ENCODE measurements around the gene DPF3. TPM values are rescaled to one million over a fixed set of nuclear protein-coding genes. Genes with fewer than 3 reads are reported as not detected.

Gene DPF3
- total RNA-seq, 1 experiment from 2014 or later: not detected

DNA sequence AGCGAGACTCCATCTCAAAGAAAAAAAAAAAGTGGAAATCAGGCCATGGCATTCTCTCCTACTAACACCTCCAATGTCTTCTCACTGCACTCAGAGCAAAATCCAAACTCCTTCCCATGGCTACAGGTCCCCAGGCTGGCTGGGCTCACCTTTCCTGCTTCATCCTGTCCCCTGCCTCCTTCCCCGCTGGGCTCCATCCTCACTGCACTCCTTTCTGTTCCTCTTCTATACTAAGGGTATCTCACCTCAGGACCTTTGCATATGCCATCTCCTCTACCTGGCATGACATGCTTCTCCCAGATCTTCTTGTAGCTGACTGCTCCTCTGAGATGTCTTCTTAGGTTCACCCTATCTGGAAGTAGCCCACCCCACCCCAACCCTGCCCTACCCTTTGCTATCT lies 111.1 kb downstream of the DPF3 start:
- ChIA-PET CTCF (no interaction called here), POLR2A (no interaction called here)
- no peaks in the 10 kb centered on the region for H3K9me3 ChIP-seq (ENCODE audit: control insufficient read depth, insufficient read depth, low read depth, low read length)
- no peak overlapping the region for H3K4me3 ChIP-seq (ENCODE audit: low read depth in 2 of 2, low read length in 2 of 2)
- TF ChIP-seq SIN3A (IDR thresholded peaks at IDR 0.05; ENCODE audit: borderline replicate concordance, insufficient read depth, low read depth, low read length) (no peak), POLR2AphosphoS5 (IDR thresholded peaks at IDR 0.05; ENCODE audit: low read depth, low read length) (no peak), TCF7L2 (IDR thresholded peaks at IDR 0.05; ENCODE audit: low read depth, low read length) (no peak)
- TF ChIP-seq, protein P1, sequence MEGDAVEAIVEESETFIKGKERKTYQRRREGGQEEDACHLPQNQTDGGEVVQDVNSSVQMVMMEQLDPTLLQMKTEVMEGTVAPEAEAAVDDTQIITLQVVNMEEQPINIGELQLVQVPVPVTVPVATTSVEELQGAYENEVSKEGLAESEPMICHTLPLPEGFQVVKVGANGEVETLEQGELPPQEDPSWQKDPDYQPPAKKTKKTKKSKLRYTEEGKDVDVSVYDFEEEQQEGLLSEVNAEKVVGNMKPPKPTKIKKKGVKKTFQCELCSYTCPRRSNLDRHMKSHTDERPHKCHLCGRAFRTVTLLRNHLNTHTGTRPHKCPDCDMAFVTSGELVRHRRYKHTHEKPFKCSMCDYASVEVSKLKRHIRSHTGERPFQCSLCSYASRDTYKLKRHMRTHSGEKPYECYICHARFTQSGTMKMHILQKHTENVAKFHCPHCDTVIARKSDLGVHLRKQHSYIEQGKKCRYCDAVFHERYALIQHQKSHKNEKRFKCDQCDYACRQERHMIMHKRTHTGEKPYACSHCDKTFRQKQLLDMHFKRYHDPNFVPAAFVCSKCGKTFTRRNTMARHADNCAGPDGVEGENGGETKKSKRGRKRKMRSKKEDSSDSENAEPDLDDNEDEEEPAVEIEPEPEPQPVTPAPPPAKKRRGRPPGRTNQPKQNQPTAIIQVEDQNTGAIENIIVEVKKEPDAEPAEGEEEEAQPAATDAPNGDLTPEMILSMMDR (IDR thresholded peaks at IDR 0.05): no peak
- TF ChIP-seq, protein P2, sequence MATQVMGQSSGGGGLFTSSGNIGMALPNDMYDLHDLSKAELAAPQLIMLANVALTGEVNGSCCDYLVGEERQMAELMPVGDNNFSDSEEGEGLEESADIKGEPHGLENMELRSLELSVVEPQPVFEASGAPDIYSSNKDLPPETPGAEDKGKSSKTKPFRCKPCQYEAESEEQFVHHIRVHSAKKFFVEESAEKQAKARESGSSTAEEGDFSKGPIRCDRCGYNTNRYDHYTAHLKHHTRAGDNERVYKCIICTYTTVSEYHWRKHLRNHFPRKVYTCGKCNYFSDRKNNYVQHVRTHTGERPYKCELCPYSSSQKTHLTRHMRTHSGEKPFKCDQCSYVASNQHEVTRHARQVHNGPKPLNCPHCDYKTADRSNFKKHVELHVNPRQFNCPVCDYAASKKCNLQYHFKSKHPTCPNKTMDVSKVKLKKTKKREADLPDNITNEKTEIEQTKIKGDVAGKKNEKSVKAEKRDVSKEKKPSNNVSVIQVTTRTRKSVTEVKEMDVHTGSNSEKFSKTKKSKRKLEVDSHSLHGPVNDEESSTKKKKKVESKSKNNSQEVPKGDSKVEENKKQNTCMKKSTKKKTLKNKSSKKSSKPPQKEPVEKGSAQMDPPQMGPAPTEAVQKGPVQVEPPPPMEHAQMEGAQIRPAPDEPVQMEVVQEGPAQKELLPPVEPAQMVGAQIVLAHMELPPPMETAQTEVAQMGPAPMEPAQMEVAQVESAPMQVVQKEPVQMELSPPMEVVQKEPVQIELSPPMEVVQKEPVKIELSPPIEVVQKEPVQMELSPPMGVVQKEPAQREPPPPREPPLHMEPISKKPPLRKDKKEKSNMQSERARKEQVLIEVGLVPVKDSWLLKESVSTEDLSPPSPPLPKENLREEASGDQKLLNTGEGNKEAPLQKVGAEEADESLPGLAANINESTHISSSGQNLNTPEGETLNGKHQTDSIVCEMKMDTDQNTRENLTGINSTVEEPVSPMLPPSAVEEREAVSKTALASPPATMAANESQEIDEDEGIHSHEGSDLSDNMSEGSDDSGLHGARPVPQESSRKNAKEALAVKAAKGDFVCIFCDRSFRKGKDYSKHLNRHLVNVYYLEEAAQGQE (IDR thresholded peaks at IDR 0.05; ENCODE audit: insufficient read depth in 1 of 2, low read depth in 2 of 2, low read length in 1 of 2): no peak
- H3K27ac ChIP-seq (ENCODE audit: low read length): no peak overlapping the region
- intact Hi-C loops (cut with micrococcal nuclease; ENCODE audit: unreplicated experiment) (no loop called here), in situ Hi-C loops (cut with HindIII; ENCODE audit: low pct_unique_long_range_greater_than_20kb, low sequenced_read_pairs) (no loop called here)
- BruUV-seq (replicated peaks): no TSS peak
- H3K27me3 ChIP-seq (ENCODE audit: control insufficient read depth, insufficient read depth, low read length): no peaks in the 10 kb centered on the region
- H3K36me3 ChIP-seq (ENCODE audit: control insufficient read depth, insufficient read depth, low read length): no peaks in the 10 kb centered on the region
- ATAC-seq (no peak), DNase-seq (ENCODE audit: low read depth, low spot score) (no peak)
- H3K4me1 ChIP-seq (ENCODE audit: control insufficient read depth, insufficient read depth, low read length): no peaks in the 10 kb centered on the region

DNA sequence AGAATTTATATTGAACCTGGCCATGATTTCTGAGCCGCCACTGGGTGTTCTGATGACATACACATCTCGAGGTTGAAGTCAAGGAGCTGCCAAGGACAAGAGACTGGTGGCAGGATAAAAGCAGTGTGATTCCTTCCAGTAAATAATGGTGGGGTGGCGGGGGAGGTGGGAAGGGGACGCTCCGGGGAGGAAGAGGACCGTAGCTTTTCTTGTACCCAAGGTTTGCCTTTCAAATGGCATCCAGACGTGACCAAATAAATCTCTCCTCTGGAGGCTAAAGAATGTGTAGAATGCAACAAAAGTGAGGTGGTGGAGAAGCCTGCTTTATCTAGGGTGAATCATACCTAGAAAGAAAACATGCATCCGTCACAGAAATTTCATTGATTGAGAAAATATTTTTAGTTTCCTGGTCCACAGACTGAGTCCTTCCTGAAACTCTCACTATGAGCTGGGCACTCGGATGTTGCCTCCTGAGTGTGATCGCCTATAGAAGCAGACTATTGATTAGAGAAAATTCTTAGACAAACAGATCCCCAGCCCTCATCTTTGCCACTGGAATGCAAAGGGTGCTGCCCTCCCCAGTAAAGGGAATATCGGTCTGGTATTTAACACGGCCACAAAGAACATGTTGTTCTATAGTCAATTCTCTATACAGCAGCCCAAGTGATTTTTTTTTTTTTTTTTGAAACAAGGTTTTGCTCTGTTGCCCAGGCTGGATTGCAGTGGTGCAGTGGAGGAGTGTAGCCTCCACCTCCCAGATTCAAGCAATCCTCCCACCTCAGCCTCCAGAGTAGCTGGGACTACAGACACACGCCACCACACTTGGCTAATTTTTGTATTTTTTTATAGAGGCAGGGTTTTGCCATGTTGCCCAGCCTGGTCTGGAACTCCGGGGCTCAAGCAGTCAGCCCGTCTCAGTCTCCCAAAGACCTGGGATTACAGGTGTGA lies 112.1 kb downstream of the DPF3 start:
- intact Hi-C loops (cut with micrococcal nuclease; ENCODE audit: unreplicated experiment) (no loop called here), in situ Hi-C loops (cut with HindIII; ENCODE audit: low pct_unique_long_range_greater_than_20kb, low sequenced_read_pairs) (no loop called here)
- TF ChIP-seq SIN3A (IDR thresholded peaks at IDR 0.05; ENCODE audit: borderline replicate concordance, insufficient read depth, low read depth, low read length): no peak
- no peak for TF ChIP-seq TCF7L2 (IDR thresholded peaks at IDR 0.05; ENCODE audit: low read depth, low read length)
- TF ChIP-seq POLR2AphosphoS5 (IDR thresholded peaks at IDR 0.05; ENCODE audit: low read depth, low read length): no peak
- TF ChIP-seq, protein P1 (IDR thresholded peaks at IDR 0.05): no peak
- TF ChIP-seq, protein P2 (IDR thresholded peaks at IDR 0.05; ENCODE audit: insufficient read depth in 1 of 2, low read depth in 2 of 2, low read length in 1 of 2): no peak
- Histone ChIP-seq H3K9me3 (ENCODE audit: control insufficient read depth, insufficient read depth, low read depth, low read length) (no peaks in the 10 kb centered on the region), H3K4me1 (ENCODE audit: control insufficient read depth, insufficient read depth, low read length) (no peaks in the 10 kb centered on the region), H3K36me3 (ENCODE audit: control insufficient read depth, insufficient read depth, low read length) (no peaks in the 10 kb centered on the region), H3K27me3 (ENCODE audit: control insufficient read depth, insufficient read depth, low read length) (no peaks in the 10 kb centered on the region), H3K4me3 (ENCODE audit: low read depth in 2 of 2, low read length in 2 of 2) (no peak overlapping the region), H3K27ac (ENCODE audit: low read length) (no peak overlapping the region)
- DNase-seq (ENCODE audit: low read depth, low spot score): no peak
- ChIA-PET POLR2A (no interaction called here), CTCF (no interaction called here)
- no peak for ATAC-seq
- BruUV-seq (replicated peaks): no TSS peak
